Posterior vena cava (tissue), 2 donors: Measurements from ENCODE around the gene UBA7. TPM values are rescaled to one million over a fixed set of nuclear protein-coding genes. Genes with fewer than 3 reads are reported as not detected.
"Not testable (repeated sequence)": the region's sequence is repeated elsewhere in the genome, so short reads cannot be mapped to it uniquely, and the experiment has no call there.

Experiments
- DNase-seq: peaks from one replicate; pipeline ENCODE4 v3.0.0-alpha.2; 2020; ENCODE audit warnings: low spot score
- intact Hi-C, 2 donors: fragments of 100-400 bp; cut with DNase I; formaldehyde crosslinking; loops; one replicate each; pipeline versions ENCODE4 v1.14.1 to v1.14.2; 2022 to 2023
- long read RNA-seq, 2 donors: library from polyadenylated mRNA; unstranded; transcript quantifications; one replicate each; pipeline ENCODE4 v2.0.0, GENCODE V29; 2020 to 2021
- total RNA-seq, 2 donors: library from RNA; stranded (reverse); fragmentation: NEBNext Ultra II Directional; extraction: Animal tissue kit (Norgen Biotek cat#: 25700); gene quantifications; one replicate each; pipeline ENCODE4 v1.2.1, GENCODE V29; 2021
- donor health status: DM: yes; HTN: yes; CAD: no.
- donor health status: DM: yes; HTN: yes; CAD: no.

The UBA7 gene, protein sequence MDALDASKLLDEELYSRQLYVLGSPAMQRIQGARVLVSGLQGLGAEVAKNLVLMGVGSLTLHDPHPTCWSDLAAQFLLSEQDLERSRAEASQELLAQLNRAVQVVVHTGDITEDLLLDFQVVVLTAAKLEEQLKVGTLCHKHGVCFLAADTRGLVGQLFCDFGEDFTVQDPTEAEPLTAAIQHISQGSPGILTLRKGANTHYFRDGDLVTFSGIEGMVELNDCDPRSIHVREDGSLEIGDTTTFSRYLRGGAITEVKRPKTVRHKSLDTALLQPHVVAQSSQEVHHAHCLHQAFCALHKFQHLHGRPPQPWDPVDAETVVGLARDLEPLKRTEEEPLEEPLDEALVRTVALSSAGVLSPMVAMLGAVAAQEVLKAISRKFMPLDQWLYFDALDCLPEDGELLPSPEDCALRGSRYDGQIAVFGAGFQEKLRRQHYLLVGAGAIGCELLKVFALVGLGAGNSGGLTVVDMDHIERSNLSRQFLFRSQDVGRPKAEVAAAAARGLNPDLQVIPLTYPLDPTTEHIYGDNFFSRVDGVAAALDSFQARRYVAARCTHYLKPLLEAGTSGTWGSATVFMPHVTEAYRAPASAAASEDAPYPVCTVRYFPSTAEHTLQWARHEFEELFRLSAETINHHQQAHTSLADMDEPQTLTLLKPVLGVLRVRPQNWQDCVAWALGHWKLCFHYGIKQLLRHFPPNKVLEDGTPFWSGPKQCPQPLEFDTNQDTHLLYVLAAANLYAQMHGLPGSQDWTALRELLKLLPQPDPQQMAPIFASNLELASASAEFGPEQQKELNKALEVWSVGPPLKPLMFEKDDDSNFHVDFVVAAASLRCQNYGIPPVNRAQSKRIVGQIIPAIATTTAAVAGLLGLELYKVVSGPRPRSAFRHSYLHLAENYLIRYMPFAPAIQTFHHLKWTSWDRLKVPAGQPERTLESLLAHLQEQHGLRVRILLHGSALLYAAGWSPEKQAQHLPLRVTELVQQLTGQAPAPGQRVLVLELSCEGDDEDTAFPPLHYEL
- 10 to 100 TPM; 32.1 to 56.9 TPM for total RNA-seq
- long read RNA-seq, donor 1, partial matches to known transcripts: 2 of 11 reads
- long read RNA-seq, donor 1, other reads (novel, unspliced or antisense): 8 of 11 reads
- long read RNA-seq, donor 2, partial matches to known transcripts: 6 of 20 reads
- long read RNA-seq, donor 2, other reads (novel, unspliced or antisense): 12 of 20 reads

DNA sequence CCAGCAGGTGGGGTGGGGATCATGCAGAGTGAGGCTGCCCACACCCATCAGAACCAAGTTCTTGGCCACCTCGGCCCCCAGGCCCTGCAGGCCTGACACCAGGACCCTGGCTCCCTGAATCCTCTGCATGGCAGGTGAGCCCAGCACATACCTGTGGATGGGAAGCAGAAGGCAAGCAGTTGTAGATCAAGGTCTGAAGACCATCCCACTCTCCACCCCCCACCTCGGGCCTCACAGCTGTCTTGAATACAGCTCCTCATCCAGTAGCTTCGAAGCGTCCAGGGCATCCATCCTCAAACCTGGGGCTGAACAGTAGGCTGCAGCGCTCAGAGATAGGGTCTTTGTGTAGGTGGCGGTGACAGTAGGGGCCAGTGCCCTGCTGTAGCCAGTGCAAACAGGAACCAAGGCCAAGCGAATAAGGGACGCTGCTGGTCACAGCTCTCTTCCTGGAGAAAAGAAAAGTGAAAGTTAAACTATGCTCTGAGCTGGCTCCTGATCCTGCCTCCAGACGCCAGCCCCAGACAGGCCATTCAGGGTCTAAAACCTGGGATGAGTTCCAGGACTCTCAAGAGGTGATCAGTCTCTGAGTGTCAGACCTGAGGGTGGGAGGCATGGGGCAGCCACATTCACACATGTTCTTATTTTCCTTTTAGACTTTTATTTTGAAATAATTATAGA, at the start of gene UBA7:
UBA7 (minus strand) TSS at position 457 of the 678 bp plus-strand sequence; CDS start at position 291, 166 bp downstream.
- DNase-seq: no peak
- intact Hi-C loops: loop anchor here in 1 of 2 donors (10.0 kb wide), 1 partner anchor 1919 kb away; no protein-coding TSS in a partner anchor

DNA sequence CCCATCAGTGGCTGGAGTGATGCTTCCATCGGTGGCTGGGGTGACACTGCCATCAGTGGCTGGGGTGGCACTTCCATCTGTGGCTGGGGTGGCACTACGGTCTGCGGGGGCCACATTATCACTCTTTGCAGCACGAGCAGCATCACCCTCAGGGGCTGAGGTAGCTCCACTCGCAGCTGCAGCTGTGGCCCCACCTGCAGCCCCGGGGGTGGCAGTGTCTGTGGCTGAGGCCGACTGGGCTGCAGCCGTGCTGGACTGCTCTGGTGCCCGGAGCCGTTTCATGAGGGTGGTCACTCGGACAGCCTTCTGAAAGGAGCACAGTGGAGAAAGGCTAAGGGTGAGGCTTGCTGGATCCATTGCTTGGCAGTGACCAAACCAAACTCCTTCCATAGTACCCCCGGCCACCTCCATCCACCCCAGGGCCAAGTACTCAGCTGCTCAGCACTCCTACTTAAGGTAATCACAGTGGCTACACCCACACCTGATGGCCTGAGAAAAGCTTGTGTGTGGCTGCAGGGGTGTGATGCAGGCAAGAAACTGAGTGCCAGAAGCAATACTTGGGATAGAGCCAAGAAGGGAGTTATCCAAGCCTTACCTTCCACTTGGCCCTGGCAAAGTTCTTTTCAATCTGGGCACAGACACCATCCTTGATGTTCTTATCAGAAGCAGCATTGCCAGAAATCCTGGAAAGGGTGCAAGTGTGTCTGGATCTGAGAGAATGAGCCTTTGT, 46.0 kb upstream of the UBA7 start:
- intact Hi-C loops: no loop called here

DNA sequence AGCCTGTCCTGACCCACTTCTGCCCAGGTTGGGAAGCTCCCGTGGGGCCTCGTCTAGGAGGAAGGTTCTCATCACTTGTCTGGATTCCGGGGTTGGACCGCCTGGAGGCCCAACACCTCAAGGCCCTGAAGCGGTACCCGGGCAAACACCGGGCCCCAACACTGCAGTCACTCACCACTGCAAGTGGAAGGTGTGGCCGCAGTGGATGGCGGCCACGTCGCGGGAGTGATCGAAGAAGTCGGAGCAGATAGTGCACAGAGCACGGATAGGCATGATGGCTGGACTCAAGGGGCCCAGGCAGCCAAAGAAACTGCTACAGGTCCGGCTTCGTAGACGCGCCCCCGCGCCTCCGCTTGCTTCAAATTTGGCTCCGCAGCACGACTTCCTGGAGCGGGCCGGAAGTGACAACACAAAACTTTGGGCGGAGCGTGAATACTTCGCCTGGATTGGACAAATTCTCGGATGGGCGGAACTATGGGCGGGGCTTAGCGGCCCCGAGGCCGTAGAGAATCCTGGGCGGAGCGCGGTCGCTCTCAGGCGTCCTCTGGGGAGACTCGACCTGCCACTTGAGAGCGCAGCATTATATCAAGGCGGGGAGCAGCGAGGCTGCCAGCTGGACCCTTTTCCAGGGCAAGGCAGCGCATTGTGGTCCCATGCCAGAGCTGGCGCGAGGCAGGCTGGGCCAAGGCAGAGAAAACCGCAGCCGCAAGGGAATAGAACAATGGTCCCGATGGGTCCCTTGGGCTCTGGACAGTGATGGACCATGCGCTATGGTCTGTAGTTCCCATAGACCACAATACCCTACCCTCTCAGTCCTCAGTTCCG, 42.6 kb upstream of the UBA7 start, which contains the start of gene TRAIP:
TRAIP (minus strand) TSS at position 384 of the 825 bp plus-strand sequence; CDS start at position 273, 111 bp downstream.
- intact Hi-C loops: no loop called here

More for the DNA sequence above, 46.0 kb upstream of the UBA7 start:
- DNase-seq: no peak

DNA sequence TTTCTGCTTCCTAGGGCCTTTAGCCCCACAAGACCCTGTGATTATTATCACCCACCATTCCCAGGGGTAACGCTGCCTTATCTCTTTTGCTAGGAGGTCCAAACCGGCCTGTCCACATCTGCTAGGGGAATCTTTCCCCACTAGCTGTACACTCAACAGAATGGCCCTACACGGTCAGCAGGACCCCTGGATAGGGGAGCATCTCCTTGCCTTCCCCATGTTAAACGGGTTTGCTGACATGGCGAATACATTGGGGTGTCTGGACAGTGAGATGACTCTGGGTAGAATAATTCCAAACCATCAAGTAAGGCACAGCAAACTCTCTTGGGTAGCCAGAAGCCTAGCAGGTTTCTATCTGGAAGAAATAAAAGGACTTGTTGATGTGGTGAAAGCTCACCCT, 41.9 kb upstream of the UBA7 start:
- DNase-seq: no peak
- intact Hi-C loops: no loop called here

More for the DNA sequence above, 42.6 kb upstream of the UBA7 start, which contains the start of gene TRAIP:
- DNase-seq: peak; percentile 97

DNA sequence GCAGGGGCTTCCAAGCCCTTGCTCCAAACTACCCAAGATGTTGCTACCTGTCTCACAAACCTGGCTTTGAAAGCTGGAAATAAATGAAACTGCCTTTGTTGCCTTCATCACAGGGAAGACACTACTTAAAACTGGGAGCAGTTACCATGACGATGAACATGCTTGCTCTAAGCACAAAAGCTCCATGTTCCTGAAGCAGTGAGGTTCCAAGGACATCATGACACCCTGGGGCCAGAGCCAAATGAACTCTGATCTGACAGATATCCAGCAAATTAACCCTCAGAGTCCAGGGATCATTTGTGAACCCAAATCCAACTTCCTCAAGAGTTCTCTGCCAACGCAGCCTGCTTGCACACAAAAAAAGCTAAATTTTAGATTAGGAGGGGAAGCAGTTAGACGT, 31.9 kb upstream of the UBA7 start:
- no peak for DNase-seq
- intact Hi-C loops: no loop called here

DNA sequence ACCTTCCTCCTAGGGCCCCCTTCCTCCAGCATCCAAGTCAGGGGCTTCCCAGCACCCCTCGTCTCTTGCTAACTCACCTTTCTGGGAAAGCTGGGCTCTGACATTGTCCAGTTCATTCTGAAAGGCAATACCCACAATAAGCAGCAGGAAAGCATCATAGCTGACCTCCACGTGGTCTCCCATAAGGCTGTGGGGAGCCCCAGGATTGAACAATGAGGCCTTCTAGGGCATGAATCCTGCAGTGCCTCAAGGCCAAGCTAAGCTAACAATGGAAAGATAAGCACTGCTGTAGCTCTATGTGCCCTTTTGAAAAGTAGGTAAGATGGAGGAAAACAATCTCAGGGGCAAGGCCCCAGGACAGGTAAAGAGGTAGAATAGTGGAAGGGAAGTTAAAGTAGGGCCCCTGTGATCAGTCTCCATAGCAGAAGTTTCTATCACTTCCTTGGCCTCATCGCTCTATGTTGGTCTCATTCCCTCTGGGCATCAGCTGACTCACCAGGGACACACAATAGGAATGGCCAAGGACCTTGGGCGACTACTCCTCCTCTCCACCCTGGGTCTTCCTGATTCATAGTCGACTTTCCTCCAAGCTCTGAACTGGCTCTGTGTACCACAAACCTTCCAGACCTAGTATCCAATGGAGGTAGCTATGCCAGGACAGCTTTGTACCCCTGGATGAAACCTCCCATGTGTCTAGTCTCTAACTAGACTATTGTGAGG, 30.9 kb upstream of the UBA7 start:
- no peak for DNase-seq
- intact Hi-C loops: loop anchor here in 1 of 2 donors (5.0 kb wide), 1 partner anchor 142 kb away; no protein-coding TSS in a partner anchor

DNA sequence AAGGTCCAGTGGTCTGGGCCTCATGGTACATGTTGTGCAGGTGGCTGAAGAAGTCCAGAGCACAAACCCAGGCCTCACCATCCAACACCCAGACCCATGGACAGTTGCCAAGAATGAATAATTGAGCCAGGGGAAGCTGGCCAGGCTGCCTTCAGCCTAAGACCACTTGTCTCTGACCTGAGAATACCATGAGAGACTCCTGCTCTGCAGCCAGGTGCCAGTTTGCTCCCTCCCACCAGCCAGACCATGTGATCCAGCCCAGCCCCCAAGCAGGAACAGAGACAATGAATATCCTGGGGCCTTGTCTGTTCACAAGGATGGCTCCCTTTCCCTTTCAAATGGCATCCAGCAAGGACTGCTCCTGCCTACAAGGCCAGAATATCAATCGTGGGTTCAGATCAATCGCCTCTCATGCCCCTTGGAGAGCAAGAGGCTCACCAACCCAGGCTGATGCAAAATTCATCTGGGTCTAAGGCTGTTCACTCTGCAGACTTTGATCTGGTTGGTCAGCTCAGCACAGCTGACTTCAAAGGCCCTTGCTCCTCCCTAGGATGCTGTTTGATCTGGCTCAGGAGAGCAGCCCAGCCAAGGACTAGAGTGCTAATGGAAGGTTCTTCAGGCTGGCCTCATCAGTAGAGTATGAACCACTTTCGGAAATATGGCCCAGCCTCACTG, 29.2 kb upstream of the UBA7 start:
- DNase-seq: no peak
- intact Hi-C loops: loop anchor here in 1 of 2 donors (5.0 kb wide), 1 partner anchor 141 kb away; no protein-coding TSS in a partner anchor

DNA sequence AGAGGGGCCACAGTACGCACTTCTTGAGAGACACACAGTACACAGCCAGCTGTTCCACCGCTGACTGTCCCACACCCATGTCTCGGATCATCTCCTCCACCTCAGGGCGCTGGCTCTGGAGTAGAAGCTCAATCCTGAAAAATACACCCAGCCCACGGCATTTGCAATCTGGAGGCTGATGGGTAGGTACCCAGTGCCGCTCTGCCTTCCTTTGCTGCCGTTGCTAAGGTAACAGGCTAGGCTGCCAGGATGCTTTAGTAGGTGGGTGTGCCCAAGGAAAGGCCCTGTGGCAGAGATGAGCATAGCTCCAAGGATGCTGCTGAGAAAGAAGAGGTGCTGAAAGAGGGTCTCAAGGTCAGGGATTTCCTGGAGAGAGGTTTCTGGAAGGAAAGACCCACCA, 28.1 kb upstream of the UBA7 start:
- intact Hi-C loops: loop anchor here in 1 of 2 donors (2.0 to 5.0 kb wide), 2 partner anchors 37 to 140 kb away; no protein-coding TSS in a partner anchor
- no peak for DNase-seq

DNA sequence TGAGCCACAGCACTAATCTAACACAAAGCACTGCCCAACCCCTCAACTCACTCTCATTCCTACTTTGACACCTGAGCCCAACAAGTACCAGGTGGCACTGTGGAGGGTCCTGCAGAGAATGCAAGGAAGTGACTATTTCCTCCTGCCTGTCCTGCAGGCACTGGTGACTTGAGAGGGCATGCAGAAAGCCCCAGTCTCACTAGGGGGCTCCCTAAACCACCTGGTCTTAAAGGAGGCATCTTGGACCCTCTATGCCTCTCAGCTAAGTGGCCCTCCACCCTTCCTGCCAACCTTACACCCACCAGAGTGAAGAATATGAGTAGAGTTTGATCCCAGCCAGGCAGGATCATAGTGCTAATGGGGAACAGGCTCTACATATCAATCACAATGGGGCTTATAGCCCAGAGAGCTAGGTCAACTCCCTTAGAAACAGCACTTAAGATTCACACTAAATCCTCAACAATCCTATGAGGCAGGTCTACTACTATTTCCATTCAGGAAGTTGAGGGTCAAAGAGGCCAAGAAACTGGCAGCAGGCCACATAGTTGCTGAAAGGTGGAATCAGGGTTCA, 27.5 kb upstream of the UBA7 start:
- intact Hi-C loops: loop anchor here in 1 of 2 donors (2.0 to 5.0 kb wide), 2 partner anchors 36 to 139 kb away; no protein-coding TSS in a partner anchor
- DNase-seq: no peak

DNA sequence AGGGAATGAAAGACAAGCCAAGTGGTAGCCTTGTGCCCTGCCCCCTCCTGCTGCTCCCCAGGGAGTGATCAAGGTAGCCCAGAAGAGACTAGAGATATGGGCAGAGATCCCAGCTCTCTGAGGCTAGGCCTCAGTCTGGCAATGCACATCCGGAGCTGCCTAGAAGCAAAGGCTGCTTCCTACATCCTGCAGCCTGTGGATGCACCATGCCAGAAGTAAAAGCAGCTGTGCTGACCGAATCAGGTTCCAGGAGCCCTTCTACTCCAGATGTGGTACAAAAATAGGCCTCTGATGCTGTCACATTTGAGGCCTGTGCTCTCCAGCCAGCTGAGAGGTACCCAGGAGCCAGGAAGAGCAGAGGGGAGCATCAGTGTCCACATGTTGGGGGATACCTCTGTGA, 26.6 kb upstream of the UBA7 start:
- DNase-seq: no peak
- intact Hi-C loops: loop anchor here in 1 of 2 donors (2.0 to 5.0 kb wide), 2 partner anchors 36 to 138 kb away; no protein-coding TSS in a partner anchor

DNA sequence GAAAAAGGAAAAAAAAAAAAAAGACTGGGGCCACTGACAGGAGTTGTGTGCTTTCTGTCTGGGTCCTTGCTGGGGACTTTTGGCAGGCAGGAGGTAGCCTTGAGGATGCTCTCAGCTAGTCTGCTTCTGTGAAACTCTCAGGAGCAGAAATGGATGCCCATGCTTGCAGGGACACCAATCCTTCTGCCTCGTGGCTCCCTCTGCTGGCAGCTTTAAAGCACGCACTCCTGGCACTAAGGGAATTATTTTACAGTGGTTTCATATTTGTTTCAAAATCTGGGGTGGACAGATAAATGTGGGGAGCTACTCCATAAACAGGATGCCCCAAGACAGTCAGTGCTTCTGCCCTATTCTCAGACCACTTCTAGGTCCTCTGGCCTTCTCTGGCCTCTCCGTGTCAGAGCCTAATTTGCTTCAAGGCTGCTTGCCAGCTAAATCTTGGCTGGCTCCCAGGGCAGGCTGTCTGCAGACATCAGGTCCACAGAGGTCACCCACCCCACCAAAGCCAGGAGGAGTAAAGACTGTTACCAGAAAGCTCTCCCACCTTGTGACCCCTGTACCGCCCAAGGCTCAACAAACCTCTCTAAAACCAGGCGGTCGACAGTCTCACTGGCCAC, 25.5 kb upstream of the UBA7 start:
- peak; percentile 94 for DNase-seq
- intact Hi-C loops: loop anchor here in 1 of 2 donors (2.0 kb wide), 1 partner anchor 32 kb away; no protein-coding TSS in a partner anchor

DNA sequence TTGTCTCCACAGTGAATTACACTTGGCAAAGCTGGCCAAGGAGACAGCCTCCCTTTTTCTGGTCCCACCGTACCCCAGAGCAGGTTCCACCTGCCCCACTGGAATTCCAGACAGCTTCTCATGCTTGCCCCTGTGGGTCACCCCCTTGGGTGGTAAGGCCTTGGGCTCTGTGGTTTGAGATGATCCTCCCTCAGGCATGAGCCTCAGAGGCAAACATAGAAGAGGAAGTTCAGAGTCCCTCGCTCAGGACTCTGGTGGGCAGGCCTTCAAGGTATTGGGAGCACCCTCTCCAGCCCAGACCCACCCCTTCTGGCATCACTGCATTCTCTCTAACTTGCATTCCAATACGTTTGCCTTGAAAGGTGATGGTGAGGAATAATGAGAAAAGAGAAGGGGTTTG, 17.6 kb upstream of the UBA7 start:
- intact Hi-C loops: no loop called here
- DNase-seq: no peak

DNA sequence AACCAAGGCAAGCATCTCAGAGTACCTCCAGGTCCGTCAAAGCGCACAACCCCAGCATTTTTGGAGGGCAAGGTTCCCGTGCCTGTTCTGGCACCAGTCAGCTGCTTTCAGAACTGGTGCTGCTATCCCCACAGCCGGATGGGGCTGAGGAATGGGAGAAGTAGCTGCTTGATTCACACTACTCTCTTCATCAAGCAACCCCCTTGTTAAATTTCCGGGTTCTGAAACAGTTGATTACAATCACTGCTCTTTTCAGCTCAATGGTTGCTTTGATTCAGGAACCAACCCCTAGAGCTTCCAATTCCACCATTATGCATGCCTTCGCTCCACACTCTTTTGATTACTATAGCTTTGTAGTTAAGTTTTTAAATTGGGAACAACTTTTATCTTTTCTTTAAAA, 12.3 kb upstream of the UBA7 start:
- intact Hi-C loops: no loop called here
- no peak for DNase-seq

DNA sequence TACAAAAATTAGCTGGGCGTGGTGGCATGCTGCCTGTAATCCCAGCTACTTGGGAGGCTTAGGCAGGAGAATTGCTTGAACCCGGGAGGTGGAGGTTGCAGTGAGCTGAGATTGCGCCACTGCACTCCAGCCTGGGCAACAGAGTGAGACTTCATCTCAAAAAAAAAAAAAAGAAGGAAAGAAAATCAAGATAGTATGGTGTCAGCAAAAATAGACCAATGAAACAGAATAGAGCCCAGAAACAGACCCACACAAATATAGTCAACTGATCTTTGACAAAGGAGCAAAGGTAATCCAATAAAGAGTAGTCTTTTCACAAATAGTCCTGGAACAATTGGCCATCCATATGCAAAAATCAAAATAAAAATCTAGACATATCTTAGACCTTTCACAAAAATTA, 9.4 kb upstream of the UBA7 start:
- intact Hi-C loops, DNase-seq: not testable (repeated sequence)
